Medulla oblongata (tissue), 1 donor: ENCODE data around the gene SRGAP3.
A peak's percentile ranks its signal among the peaks of the same experiment; 100 is the strongest.

Experiments used
- DNase-seq: peaks from one replicate; pipeline ENCODE4 v3.0.0-alpha.2; 2015; ENCODE audit errors: extremely low spot score

Gene SRGAP3

GRCh38 chr3:9225268-9225667 is 24.2 kb downstream of the SRGAP3 start:
- no peak for DNase-seq

- no peak for DNase-seq
Observed at GRCh38 chr3:9224490-9224889, 25.0 kb downstream of the SRGAP3 start.

- no peak for DNase-seq
Observed at GRCh38 chr3:9223672-9224071, 25.8 kb downstream of the SRGAP3 start.

- no peak for DNase-seq
Observed at GRCh38 chr3:9222956-9223639, 26.3 kb downstream of the SRGAP3 start.

- no peak for DNase-seq
Observed at GRCh38 chr3:9222049-9222448, 27.4 kb downstream of the SRGAP3 start.

- no peak for DNase-seq
Observed at GRCh38 chr3:9218514-9218846, 31.0 kb downstream of the SRGAP3 start.

GRCh38 chr3:9217784-9218513 is 31.5 kb downstream of the SRGAP3 start:
- DNase-seq: no peak

- no peak for DNase-seq
Observed at GRCh38 chr3:9216736-9217135, 32.7 kb downstream of the SRGAP3 start.

- no peak for DNase-seq
Observed at GRCh38 chr3:9214599-9214998, 34.8 kb downstream of the SRGAP3 start.

GRCh38 chr3:9214185-9214584 is 35.3 kb downstream of the SRGAP3 start:
- no peak for DNase-seq

- DNase-seq: no peak
Observed at GRCh38 chr3:9213019-9213634, 36.3 kb downstream of the SRGAP3 start.

- no peak for DNase-seq
Observed at GRCh38 chr3:9211155-9211950, 38.1 kb downstream of the SRGAP3 start.

- no peak for DNase-seq
Observed at GRCh38 chr3:9209777-9210176, 39.7 kb downstream of the SRGAP3 start.

- DNase-seq: no peak
Observed at GRCh38 chr3:9208605-9209152, 40.8 kb downstream of the SRGAP3 start.

GRCh38 chr3:9207116-9207763 is 42.2 kb downstream of the SRGAP3 start:
- no peak for DNase-seq

- DNase-seq: no peak
Observed at GRCh38 chr3:9206287-9206686, 43.2 kb downstream of the SRGAP3 start.

- DNase-seq: no peak
Observed at GRCh38 chr3:9205345-9206143, 43.9 kb downstream of the SRGAP3 start.

GRCh38 chr3:9204253-9204992 is 45.0 kb downstream of the SRGAP3 start:
- DNase-seq: peak; percentile 86

GRCh38 chr3:9203317-9203716 is 46.1 kb downstream of the SRGAP3 start:
- DNase-seq: no peak

- no peak for DNase-seq
Observed at GRCh38 chr3:9202546-9202945, 46.9 kb downstream of the SRGAP3 start.
